Activated CD8-positive, alpha-beta memory T cell treated with anti-CD3 and anti-CD28 coated beads for 4 hours (primary cell): ENCODE measurements around the gene ABHD1.

Source experiments
- DNase-seq, 2 donors: peaks; one replicate each; pipeline ENCODE4 v3.0.0-alpha.2; 2020; ENCODE audit warnings: low read depth in 2 of 2

The ABHD1 gene

DNA sequence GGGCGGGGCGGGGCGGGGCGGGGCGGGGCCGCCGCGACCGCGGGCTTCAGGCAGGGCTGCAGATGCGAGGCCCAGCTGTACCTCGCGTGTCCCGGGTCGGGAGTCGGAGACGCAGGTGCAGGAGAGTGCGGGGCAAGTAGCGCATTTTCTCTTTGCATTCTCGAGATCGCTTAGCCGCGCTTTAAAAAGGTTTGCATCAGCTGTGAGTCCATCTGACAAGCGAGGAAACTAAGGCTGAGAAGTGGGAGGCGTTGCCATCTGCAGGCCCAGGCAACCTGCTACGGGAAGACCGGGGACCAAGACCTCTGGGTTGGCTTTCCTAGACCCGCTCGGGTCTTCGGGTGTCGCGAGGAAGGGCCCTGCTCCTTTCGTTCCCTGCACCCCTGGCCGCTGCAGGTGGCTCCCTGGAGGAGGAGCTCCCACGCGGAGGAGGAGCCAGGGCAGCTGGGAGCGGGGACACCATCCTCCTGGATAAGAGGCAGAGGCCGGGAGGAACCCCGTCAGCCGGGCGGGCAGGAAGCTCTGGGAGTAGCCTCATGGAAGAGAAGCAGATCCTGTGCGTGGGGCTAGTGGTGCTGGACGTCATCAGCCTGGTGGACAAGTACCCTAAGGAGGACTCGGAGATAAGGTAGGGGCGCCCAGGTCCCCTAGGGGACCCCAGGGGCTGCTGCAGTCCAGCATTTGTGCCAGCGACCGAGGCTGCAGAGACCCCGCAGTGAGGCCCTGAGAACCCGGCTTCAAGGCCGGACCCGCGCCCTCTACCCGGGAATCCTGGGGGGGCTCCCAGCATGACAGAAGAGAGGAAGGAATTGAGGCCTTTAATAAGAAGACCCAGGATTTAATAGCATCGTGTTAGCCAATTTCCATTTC lies 36.7 kb upstream of the ABHD1 start, which contains the start of gene KHK:
Gene KHK, plus strand, starts transcription at position 49 of the 870 bp plus-strand sequence. Its CDS starts 488 bp downstream, at position 537.
- no peak for DNase-seq

DNA sequence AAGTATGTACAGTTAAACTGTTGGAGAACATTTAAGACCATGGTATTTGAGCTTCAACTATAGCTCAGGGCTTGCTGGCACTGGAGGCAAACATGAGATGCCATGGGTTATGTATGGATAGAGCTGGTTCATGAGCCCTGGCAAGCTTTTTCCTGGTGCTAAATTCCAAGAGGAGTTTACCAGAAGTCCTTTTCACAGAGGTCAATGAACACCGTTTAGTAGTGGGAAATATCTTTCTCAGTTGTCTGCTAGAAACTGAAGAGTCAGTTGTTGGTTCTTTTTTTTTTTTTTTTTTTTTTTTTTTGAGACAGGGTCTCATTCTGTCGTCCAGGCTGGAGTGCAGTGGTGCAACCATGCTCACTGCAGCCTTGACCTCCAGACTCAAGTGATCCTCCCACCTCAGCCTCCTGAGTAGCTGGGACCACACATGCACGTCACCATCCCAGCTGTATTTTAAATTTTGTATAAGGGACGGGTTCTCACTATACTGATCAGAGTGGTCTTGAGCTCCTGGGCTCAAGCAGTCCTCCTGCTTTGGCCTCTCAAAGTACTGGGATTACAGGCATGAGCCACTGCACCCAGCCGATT lies 35.7 kb upstream of the ABHD1 start:
- DNase-seq = no peak

GRCh38 chr2:27088634-27089033 lies 35.0 kb upstream of the ABHD1 start:
- DNase-seq = no peak

GRCh38 chr2:27089111-27089954 lies 34.3 kb upstream of the ABHD1 start:
- DNase-seq = no peak

GRCh38 chr2:27091746-27092695 lies 31.6 kb upstream of the ABHD1 start:
- no peak for DNase-seq

GRCh38 chr2:27092696-27093429 lies 30.8 kb upstream of the ABHD1 start:
- no peak for DNase-seq

GRCh38 chr2:27093430-27094352 lies 29.9 kb upstream of the ABHD1 start:
- no peak for DNase-seq

GRCh38 chr2:27094353-27094984 lies 29.1 kb upstream of the ABHD1 start:
- no peak for DNase-seq

DNA sequence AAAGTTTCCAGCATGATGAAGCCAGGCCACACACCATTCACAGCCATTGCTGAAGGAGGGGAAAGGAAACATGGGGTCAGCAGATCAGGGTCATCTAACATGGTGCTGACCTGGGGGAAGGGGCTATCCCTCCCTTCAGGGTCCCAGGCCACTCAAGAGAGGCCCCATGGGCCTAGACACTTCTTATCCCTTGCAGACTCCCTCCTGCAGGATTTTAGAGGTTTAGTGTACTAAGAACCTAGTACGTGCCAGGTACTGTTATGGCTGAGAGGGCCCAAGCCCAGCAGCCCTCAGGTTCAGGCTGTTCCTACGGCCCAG lies 28.2 kb upstream of the ABHD1 start:
- no peak for DNase-seq

GRCh38 chr2:27095745-27096651 lies 27.6 kb upstream of the ABHD1 start:
- no peak for DNase-seq

DNA sequence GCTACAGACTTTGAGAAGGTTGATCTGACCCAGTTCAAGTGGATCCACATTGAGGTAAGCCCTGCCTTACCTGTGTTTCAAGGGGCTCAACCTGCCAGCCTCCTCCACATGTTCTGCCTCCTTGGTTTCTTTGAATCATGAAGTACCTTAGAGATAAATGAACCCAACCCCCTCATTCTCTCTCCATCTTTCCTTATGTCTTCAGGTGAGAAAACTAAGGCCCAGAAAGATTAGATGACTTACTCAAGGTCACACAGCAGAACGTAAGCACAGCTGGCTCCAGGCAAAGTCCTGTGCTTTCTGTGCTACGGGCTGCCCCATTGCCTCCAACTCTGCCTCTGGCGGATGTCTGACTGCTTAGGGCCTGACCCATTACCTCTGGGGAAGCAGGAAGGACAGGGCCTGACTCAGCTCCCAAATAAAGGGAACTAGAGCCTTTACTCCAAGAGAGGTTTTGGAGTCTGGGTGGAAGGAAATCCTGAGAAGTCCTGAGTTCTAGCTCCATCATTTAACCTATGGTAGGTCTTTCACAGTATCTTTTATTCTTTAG lies 26.8 kb upstream of the ABHD1 start:
- DNase-seq = no peak

- no peak for DNase-seq
These were observed 26.3 kb upstream of the ABHD1 start for GRCh38 chr2:27097341-27097740.

- DNase-seq = no peak
These were observed 24.2 kb upstream of the ABHD1 start for GRCh38 chr2:27099334-27099955.

GRCh38 chr2:27100036-27100435 lies 23.6 kb upstream of the ABHD1 start:
- DNase-seq = no peak

DNA sequence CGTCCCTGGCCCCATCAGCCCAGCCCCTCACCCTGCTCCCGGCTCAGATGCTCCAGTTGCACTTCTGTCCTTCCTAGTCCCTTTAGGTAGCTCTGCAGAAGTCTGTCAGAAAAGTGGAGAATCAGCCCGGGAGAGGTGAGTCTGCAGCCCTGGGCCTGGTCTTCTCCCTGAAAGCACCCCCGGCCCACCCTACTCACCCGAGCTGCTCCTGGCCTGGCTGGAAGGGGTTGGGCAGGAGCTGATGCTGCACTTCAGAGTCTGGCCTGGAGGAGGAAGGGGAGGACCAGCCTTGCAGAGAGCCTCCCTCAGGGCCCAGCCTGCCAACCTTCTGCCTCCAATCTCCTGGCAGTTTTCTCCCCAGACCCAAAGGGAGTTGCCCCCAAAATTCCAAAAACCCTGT lies 21.3 kb upstream of the ABHD1 start:
- DNase-seq = no peak

- DNase-seq = no peak
These were observed 17.6 kb upstream of the ABHD1 start for GRCh38 chr2:27105981-27106380.

DNA sequence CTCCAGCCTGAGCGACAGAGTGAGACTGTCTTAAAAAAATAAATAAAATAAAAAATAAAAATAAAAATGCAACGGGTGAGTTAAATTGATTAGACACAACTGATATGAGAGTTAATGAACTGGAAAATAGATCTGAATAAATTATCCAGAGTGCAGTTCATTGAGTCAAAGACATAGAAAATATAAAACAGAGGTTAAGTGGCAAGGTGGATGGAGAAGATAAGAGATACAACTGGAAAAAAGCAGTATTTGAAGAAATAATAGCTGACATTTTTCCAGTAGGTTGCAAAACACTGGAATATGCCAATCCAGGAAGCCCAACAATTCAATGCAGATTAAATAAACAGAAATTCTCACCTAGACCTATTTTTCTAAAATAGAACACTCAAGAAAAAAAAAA lies 15.4 kb upstream of the ABHD1 start:
- no peak for DNase-seq
